Pons (tissue), 1 donor: ENCODE data around the gene RALGPS1.

ENCODE experiments used
- DNase-seq: peaks from one replicate; pipeline ENCODE4 v3.0.0-alpha.2; 2016; ENCODE audit warnings: low spot score

Gene RALGPS1

GRCh38 chr9:127174386-127175318 lies 260.1 kb downstream of the RALGPS1 start:
- DNase-seq, result no peak

GRCh38 chr9:127175319-127175715 lies 260.7 kb downstream of the RALGPS1 start:
- DNase-seq, result no peak

- no peak for DNase-seq
Observed at GRCh38 chr9:127175764-127176163, 261.2 kb downstream of the RALGPS1 start.

- no peak for DNase-seq
Observed at GRCh38 chr9:127176631-127177030, 262.0 kb downstream of the RALGPS1 start.

GRCh38 chr9:127177231-127177630 lies 262.6 kb downstream of the RALGPS1 start:
- DNase-seq, result no peak

GRCh38 chr9:127177665-127178265 lies 263.2 kb downstream of the RALGPS1 start:
- DNase-seq, result no peak

GRCh38 chr9:127178686-127179632 lies 264.4 kb downstream of the RALGPS1 start:
- DNase-seq, result no peak

GRCh38 chr9:127179633-127180441 lies 265.3 kb downstream of the RALGPS1 start:
- no peak for DNase-seq

GRCh38 chr9:127180457-127181314 lies 266.1 kb downstream of the RALGPS1 start:
- no peak for DNase-seq

- no peak for DNase-seq
Observed at GRCh38 chr9:127181315-127181580, 266.7 kb downstream of the RALGPS1 start.

- DNase-seq, result no peak
Observed at GRCh38 chr9:127181595-127182190, 267.1 kb downstream of the RALGPS1 start.

GRCh38 chr9:127182901-127183746 lies 268.5 kb downstream of the RALGPS1 start:
- no peak for DNase-seq

GRCh38 chr9:127183814-127184582 lies 269.4 kb downstream of the RALGPS1 start:
- peak; percentile 53 for DNase-seq

GRCh38 chr9:127184641-127185040 lies 270.1 kb downstream of the RALGPS1 start:
- DNase-seq, result no peak

- DNase-seq, result no peak
Observed at GRCh38 chr9:127185181-127185580, 270.6 kb downstream of the RALGPS1 start.

GRCh38 chr9:127185931-127186781 lies 271.6 kb downstream of the RALGPS1 start:
- DNase-seq, result peak; percentile 90

GRCh38 chr9:127186806-127187205 lies 272.2 kb downstream of the RALGPS1 start:
- DNase-seq, result no peak
